OCI-LY1 (cell line): ENCODE results near the gene XCR1.

Experiments
- EZH2 ChIP-seq: fragments of 200-600 bp; sonication (generic), shearing (Covaris generic); IDR thresholded peaks from 2 replicates; pipeline ENCODE4 v1.8.0; 2017; ENCODE audit warnings: borderline replicate concordance, mixed run types, mild to moderate bottlenecking, antibody characterized with exemption, low read length, moderate library complexity, mixed read lengths
- TF ChIP-seq, protein P1 (sequence below): fragments of 200-600 bp; sonication (generic), shearing (Covaris generic); IDR thresholded peaks from 2 replicates; pipeline ENCODE4 v1.5.1; 2017; ENCODE audit warnings: mild to moderate bottlenecking, antibody characterized with exemption, low read length, moderate library complexity, mixed read lengths

- TF ChIP-seq, protein P1, sequence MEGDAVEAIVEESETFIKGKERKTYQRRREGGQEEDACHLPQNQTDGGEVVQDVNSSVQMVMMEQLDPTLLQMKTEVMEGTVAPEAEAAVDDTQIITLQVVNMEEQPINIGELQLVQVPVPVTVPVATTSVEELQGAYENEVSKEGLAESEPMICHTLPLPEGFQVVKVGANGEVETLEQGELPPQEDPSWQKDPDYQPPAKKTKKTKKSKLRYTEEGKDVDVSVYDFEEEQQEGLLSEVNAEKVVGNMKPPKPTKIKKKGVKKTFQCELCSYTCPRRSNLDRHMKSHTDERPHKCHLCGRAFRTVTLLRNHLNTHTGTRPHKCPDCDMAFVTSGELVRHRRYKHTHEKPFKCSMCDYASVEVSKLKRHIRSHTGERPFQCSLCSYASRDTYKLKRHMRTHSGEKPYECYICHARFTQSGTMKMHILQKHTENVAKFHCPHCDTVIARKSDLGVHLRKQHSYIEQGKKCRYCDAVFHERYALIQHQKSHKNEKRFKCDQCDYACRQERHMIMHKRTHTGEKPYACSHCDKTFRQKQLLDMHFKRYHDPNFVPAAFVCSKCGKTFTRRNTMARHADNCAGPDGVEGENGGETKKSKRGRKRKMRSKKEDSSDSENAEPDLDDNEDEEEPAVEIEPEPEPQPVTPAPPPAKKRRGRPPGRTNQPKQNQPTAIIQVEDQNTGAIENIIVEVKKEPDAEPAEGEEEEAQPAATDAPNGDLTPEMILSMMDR = no peak
- TF ChIP-seq EZH2 = no peak
Observed at GRCh38 chr3:46057716-46058115, 30.4 kb upstream of the XCR1 start.
